Forelimb muscle (tissue), 1 donor: ENCODE results near the gene PRLHR. TPM values are rescaled to one million over a fixed set of nuclear protein-coding genes. Genes with fewer than 3 reads are reported as not detected.

Experiments
- DNase-seq: peaks from one replicate; pipeline ENCODE4 v3.0.0-alpha.2; 2013; ENCODE audit warnings: low read depth
- polyA plus RNA-seq: library from polyadenylated mRNA; unstranded; fragments of 120-200 nt; gene quantifications from one replicate; pipeline ENCODE4 v1.2.1, GENCODE V29; 2013; ENCODE audit not compliant: insufficient read length

Gene PRLHR
- polyA plus RNA-seq, 1 donor = not detected

DNA sequence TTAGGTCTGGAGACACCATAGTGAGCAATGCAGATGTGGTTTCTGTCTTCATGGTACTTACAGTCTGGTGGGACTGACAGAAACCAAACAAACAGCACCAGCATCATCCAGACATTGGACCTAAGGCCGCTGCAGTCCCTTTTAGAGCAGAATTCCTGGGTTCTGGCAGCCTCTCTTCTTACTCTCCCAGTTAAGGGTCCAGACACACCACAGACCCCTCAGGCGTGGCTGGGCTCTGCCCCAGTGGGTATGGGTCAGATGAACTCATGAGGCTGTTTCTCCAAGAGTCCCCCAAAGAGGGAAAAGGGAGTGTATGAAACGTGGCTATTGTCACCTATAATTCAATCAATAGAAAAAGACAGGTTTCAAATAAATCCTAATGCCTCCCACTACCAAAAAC is 31.3 kb downstream of the PRLHR start:
- no peak for DNase-seq

DNA sequence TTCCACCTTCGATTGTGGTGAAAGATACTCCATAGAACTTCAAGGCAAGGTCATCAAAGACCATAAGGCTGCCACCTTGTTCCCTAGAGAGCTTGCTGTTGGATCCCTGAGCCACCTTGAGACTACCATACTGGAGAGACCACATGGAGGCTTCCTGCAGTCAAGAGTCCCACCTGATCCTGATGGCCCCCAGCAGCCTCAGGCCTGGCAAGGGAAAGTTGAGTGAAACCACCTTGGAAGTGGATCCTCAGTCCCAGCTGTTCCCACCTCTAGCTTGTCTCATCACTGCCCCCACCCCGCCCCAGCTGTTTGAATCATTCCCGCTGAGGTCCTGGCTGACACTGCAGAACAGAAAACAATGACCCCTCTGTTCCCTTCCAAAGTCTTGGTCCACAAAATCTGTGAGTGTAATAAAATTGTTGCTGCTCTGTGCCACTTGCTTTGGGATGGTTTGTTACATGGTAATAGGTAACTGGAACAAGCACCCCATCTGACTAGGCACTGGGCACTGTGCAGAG is 32.0 kb downstream of the PRLHR start:
- no peak for DNase-seq

- DNase-seq = no peak
Observed at GRCh38 chr10:118562851-118563250, 32.6 kb downstream of the PRLHR start.

DNA sequence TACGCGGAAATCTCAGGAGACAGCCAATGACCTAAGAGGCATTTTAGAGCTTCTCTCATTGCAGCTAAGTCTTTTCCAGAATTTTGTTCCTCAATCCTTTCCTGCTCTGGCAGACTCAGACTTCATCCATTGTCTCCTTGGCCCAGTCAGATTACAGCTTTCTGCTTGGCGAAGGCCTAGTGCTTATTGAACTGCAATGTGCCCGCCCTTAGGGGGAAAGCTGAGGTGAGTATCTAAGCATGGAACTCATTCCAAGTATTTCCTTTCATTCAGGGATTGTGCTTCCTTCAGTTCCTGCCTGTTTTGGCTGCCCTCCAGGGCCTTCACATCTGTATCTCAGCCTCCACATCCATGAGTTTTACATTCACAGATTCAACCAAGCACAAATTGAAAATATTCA is 37.5 kb downstream of the PRLHR start:
- no peak for DNase-seq

DNA sequence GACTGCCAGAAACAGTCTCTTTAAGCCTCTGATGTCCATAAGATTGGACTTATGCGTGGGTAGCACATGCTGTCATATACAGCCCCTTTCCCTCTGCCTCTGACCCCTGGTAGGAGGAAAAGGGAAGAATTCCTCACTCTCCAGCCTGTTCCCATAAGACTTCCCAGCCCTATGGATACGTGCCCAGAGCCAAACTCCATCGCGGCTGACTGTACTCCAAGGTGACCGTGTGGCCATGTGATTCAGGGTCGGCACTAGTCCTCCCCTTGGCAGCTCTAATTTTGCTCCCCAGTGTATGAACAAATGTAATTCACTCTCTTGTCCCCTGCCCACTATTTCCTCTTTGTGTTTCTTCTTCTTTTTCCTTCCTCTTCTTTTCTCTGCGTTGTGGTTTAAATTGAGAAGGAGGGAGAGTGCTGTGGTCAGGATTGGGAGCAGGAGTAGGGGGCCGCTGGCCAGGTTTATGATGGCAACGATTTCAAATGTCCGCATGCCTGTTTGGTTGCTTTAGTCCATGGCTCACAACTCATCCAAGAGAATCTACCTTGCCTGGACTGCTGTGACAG is 43.8 kb downstream of the PRLHR start:
- DNase-seq = no peak

DNA sequence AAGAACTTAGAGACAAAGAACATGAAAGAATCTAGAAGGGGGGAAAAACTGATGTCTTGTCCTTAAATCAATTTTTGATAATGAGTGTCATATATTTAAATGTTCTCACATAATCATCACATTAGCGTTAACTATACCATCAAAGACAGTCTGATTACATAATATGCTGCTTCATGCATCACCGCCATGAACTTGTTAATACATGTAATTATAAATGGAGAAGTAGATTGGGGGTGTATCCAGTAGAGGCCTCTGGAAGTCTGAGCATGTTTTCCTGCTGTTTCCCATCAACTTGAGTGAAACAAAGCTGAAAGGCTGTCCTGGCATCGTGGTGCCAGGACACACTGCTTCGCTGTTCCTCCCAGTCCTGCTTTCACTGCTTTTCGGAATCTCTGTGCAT is 48.2 kb downstream of the PRLHR start:
- DNase-seq = no peak

DNA sequence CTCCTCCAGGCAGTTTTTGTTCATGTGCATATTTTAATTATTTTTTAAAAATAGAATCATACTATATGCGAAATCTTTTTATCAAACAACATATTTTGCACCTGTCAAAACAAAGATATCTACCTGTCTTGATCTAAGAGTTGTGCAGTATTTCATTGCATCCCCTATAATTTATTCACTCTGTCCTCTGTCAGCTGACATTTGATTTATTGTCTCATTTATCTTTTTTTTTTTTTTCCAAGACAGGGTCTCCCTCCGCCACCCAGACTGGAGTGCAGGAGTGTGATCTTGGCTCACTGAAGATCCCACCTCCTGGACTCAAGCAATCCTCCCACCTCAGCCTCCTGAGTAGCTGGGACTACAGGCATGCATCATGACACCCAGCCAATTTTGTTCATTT is 49.0 kb downstream of the PRLHR start:
- no peak for DNase-seq

DNA sequence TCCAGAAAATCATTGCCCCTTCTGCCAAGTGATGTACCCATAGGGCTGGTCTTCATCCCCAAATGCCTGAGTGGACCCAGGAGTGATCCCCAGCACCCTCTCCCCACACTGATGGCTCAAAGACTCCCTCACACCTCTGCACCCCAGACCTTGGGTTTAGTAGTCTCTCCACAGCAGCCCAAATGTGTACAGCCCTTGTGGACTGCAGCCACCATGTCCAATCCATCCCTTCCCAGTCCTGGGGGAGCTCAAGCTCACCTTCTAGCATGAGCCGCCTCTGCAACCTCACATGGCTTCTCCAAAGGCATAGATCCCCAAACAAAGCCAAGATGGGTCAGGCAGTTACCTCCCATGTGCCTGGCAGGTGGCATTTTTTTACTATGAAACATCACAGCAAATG is 50.1 kb downstream of the PRLHR start:
- no peak for DNase-seq

GRCh38 chr10:118544401-118544948 is 51.0 kb downstream of the PRLHR start:
- DNase-seq = no peak

DNA sequence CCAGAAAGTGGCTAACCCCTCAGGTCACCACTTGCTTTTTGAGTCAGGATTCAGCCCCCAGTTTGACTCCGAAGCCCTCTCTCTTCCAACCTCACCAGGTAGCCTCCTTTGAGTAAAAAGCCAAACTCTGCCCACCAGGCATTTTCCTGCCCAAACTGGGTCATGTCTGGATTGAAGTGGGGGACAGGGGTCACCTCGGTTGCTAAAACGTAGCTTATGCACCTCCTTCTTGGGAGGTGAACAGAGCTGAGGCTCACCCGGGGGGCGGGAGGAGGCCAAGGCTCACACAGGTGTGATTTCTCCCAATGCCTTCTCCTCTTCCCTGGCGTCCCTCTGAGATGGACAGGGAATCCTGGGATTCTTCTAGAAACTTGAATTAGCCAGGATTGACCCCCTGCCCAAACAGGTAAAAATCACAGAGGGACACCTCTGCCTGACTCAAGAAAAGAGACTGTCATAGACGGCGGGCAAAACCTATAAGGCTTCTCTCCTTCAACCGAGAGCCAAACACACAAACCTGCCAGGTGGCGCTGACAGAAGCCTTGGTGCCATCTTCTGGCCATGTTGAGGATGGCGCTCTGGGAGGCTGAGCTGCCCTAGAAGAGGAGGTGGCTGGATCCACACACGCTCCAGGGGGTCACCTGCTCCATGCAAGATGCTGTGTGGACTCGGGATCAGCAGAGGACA is 51.6 kb downstream of the PRLHR start:
- DNase-seq = no peak

GRCh38 chr10:118542745-118543144 is 52.7 kb downstream of the PRLHR start:
- no peak for DNase-seq

- no peak for DNase-seq
Observed at GRCh38 chr10:118542205-118542604, 53.2 kb downstream of the PRLHR start.

- DNase-seq = no peak
Observed at GRCh38 chr10:118541718-118542117, 53.7 kb downstream of the PRLHR start.

Other genes with a start within 250 kb of the PRLHR start
- 19.7 TPM for gene CACUL1, start 159.3 kb upstream of the PRLHR start, polyA plus RNA-seq